Left forelimb (tissue), 1 donor: ENCODE measurements around the gene FZD10.
A peak's percentile ranks its signal among the peaks of the same experiment; 100 is the strongest.

Source experiments
- DNase-seq: peaks from one replicate; pipeline ENCODE4 v3.0.0-alpha.2; 2018; ENCODE audit warnings: low spot score

The FZD10 gene, protein sequence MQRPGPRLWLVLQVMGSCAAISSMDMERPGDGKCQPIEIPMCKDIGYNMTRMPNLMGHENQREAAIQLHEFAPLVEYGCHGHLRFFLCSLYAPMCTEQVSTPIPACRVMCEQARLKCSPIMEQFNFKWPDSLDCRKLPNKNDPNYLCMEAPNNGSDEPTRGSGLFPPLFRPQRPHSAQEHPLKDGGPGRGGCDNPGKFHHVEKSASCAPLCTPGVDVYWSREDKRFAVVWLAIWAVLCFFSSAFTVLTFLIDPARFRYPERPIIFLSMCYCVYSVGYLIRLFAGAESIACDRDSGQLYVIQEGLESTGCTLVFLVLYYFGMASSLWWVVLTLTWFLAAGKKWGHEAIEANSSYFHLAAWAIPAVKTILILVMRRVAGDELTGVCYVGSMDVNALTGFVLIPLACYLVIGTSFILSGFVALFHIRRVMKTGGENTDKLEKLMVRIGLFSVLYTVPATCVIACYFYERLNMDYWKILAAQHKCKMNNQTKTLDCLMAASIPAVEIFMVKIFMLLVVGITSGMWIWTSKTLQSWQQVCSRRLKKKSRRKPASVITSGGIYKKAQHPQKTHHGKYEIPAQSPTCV

GRCh38 chr12:130162267-130162666 lies at the start of gene FZD10:
TSS of gene FZD10 (plus strand) at chr12:130162464. CDS start at chr12:130162943, 479 bp downstream.
- DNase-seq = peak; percentile 85

- DNase-seq = no peak
Observed at GRCh38 chr12:130114952-130115351, 47.3 kb upstream of the FZD10 start.

GRCh38 chr12:130115646-130116045 lies 46.6 kb upstream of the FZD10 start:
- no peak for DNase-seq

GRCh38 chr12:130116791-130117190 lies 45.5 kb upstream of the FZD10 start:
- DNase-seq = no peak

GRCh38 chr12:130117233-130117632 lies 45.0 kb upstream of the FZD10 start:
- no peak for DNase-seq

DNA sequence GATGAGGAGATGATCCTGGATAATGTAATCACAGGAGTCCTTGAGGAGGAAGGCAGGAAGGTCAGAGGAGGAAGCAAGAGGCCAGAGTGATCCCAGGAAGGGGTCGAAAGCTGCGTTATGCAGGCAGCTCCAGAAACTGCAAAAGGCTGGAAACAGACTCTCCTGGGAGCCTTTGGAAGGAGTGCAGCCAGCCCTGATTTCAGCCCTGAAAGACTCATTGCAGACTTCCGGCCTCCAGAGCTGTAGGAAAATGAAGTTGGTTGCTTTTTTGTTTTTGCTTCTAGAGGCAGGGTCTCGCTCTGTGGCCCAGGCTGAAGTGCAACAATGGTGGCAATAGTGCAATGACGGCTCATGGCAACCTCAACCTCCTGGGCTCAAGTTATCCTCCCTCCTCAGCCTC lies 44.6 kb upstream of the FZD10 start:
- no peak for DNase-seq

GRCh38 chr12:130118181-130118580 lies 44.1 kb upstream of the FZD10 start:
- no peak for DNase-seq

DNA sequence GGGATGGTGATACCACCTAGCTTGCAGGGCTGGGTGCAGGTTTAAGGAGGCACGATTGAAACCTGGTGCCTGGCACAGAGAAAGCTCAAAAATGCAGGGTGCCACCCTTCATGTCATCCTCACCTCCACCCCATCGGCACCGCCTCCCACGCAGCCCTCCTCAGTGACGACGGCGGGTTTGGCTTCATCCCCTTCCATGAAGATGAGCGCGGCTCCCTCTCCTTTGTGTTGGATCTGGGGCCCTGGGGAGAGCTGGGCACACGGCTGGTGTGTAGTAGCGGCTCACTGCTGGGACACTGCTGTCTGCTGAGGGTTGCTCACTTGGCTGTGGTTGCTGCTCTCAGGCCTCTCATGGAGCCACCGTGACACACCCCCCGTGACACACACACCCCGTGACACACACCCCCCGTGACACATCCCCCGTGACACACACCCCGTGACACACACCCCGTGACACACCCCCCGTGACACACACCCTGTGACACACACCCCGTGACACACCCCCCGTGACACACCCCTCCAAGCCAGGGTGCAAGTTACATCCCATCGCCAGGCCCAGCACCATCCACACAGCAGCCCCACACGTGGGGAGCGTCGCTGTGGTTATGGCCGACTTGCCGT lies 42.9 kb upstream of the FZD10 start:
- DNase-seq = no peak

GRCh38 chr12:130120012-130120805 lies 42.1 kb upstream of the FZD10 start:
- no peak for DNase-seq

DNA sequence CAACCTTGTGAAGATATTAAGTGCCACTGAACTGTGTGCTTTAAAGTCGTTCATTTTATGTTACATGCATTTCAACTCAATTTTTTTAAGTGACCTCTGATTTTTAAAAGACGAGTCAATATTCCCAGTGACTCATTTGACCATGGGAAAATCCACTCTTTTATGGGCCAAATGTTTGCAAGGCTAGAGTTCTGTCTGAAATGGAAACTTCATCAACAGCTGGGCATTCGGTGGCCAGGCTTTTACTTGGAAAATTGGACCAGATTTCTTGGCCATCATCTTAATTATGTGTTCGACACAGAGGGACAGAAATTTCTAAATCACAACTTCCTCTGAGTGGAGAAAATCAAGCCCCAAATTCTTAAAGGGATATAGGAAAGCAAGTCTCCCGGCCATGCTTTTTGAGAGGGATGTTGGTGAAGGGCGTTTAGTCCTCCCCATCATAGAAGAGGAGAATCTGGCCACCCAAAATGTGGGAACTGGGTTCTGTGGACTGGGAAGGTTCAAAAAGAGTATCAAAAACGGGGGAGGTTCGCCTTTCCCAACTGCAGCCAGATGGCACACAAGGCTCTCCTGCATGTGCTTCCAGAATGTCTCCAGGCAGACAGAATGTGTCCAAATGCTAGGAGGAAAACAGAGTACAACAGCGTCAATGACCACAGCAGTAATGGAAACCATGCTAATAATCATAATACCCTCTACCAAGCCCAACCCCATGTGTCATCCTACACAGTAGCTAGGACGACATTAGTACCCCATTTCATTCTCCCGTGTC lies 40.9 kb upstream of the FZD10 start:
- no peak for DNase-seq

- DNase-seq = no peak
Observed at GRCh38 chr12:130122356-130122755, 39.9 kb upstream of the FZD10 start.

DNA sequence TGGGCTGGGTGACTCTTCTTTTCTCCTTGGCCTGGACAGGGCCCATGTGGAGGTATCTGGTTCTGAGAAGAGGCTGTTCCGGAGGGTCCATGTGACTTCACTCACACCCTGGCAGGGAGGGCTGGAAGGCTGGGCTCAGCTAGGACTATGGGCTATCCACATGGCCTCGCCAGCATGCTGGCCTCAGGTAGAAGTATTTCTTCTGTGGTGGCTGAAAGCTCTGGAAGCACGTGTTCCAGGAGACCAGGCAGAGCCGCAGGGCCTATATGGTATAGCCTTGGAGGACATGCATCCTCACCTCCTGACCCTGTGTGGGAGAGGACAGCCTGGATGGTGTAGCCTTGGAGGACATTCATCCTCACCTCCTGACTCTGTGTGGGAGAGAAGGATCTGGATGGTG lies 38.2 kb upstream of the FZD10 start:
- no peak for DNase-seq

DNA sequence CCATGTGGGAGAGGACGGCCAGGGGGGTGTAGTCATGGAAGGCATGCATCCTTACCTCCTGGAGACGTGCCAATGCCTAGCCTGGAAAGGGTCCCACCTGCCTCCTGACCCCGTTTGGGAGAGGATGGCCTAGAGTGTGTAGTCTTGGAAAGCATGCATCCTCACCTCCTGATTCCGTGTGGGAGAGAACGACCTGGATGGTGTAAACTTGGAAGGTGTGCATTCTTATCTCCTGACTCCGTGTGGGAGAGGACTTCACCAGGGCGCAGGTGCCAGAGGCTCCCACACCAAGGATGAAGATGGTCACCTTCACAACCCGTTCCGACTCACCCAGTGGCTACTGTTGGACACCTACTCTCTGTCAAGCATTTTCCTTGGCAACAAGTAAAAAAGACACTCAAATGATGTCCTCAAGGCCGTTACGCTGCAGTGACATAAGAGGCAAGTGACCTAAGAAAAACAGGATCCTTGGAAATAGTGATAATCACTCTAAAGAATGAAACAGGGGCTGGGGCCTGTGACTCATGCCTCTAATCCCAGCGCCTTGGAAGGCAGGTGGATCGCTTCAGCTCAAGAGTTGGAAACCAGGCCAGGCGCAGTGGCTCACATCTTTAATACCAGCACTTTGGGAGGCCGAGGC lies 37.5 kb upstream of the FZD10 start:
- DNase-seq = no peak

DNA sequence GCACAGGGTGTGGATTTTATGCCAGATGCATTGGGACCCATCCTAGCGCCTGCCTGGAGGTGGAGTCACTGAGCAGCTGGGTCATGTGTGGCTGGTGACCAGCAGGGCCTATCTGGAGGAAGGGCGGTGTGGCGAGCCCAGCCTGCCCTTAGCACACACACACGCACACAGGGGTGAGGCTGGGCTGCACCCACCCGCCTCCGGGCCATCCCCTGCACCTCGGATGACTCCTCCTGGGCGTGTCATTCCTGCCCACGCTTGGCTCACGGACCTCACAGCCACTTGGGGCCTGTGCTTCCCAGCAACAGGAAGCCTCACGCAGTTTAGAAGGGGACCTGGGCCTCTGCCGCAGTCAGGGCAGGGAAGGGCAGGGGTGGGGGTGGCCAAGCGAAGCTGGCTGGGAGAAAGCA lies 36.2 kb upstream of the FZD10 start:
- no peak for DNase-seq

GRCh38 chr12:130127532-130127911 lies 34.7 kb upstream of the FZD10 start:
- DNase-seq = no peak

DNA sequence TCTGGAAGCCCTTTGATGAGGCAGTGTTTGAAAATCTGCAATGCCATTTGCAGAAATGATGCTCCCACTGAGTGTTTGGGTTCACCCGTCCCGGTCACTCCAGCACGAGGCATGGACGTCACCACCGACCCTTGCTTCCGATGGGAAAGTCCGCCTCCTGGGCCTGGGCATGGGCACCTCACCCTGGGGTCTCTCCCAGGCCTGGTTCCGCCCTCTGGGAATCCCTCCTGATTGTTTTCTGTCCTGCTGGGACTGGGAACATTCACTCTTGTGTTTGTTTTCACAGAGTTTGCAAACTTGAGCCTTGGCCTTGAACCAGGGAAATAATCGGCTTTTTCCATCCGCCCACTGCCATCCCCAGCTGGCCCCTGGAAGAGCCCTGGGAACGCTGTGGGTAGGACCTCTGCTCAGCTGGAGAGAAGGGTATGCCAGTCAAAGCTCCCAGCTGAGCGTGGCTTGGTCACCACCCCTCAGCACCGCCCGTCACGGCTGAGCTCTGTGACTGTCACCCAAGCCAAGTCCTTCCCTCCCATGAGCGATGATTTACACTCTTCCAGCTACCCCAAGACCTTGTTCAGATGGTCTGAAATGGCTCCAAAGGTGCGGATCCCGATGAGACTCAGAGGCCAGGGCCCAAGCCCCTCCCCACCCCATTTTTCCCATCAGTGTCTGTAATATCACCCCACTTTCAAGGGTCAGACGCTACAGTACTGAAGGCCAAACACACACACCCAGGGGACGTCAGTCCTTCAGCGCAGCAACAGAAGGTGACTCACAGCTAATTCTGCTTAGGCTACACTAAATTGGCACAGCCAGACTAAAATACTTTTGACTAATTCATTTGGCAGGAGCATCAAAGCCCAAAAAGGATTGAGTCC lies 34.1 kb upstream of the FZD10 start:
- DNase-seq = no peak

DNA sequence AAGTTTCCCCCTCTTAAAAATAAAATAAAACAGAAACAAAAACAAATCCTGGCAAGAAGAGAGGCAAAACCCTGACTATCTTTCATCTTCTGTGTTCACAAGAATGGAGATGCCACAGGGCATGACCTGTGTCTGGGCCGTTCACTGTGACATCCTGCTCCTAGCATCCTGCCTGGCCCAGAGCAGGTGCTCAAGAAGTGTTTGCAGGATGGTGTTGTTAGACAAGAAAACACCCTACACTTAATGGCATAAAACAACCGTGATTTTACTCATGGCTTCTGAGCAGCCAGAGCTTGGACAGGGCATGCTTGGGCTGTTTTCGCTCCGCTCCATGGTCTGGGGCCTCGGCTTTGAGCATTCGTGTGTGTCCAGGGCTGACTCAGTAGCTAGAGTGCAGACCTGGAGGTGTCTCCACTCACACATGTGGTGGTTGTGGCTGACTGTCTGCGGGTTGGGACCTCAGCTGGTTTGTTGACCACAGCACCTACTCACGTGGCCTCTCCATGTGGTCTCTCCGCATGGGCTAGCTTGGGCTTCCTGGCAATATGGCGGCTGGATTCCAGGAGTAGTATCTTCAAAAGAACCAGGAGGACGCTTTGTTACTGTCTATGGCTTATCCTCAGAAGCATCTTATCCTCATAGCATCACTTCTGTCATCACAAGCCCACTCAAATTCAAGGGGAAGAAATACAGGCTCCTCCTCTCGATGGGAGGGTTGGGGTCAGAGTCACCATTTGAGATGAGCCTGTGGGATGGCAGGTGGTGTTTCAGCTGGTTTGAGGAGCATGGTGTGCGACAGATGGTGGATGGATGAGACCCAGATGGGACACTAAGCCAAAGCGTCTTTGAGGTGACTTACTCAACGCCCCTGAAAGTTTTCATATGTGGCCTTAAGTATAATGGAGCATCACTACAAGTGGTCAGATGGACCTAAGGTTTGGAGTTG lies 33.2 kb upstream of the FZD10 start:
- DNase-seq = no peak

- DNase-seq = no peak
Observed at GRCh38 chr12:130130346-130130745, 31.9 kb upstream of the FZD10 start.

DNA sequence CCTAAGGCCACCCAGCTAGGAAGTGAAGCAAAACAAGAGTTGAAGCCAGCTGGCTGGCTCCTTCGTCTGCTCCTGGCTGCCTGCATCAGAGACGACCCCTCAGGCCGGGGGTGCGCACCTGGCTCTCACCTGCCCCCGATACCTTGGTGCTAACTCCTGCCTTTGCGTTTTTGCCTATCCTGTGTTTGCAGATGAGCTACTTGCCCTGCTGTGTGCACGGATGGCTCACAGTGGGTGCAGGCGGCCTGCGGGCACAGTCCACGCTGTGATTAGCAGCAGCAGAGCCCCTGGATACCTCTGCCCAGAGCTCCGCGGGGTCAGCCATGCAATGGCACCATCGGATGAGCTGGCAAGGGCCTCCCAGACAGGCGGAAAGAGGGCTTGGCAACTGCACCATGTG lies 31.2 kb upstream of the FZD10 start:
- no peak for DNase-seq
